ENCODE data around the gene ZNF782.
"Not testable (repeated sequence)": the region's sequence is repeated elsewhere in the genome, so short reads cannot be mapped to it uniquely, and the experiment has no call there.

- not testable (repeated sequence) for TF ChIP-seq CTCF (conservative IDR thresholded peaks at IDR 0.05; ENCODE audit: low read depth, low read length); EZH2 (IDR thresholded peaks at IDR 0.05; ENCODE audit: borderline replicate concordance, low read depth, low read length, poor library complexity, severe bottlenecking)
Measured at GRCh38 chr9:96865240-96865639, 10.9 kb upstream of the ZNF782 start.

Measured in A673 (cell line).